HG02798 (cell line): ENCODE results near the gene SUGP2.

Source experiments
- ATAC-seq: cut with Tn5 transposase; IDR thresholded peaks from one replicate; pipeline ENCODE4 v1.9.1; 2021; ENCODE audit warnings: mild to moderate bottlenecking; ENCODE audit not compliant: unreplicated experiment, poor library complexity

The SUGP2 gene

GRCh38 chr19:19033426-19034203, at the start of gene SUGP2, which contains the start of gene ARMC6:
Gene SUGP2 (minus strand): TSS chr19:19033517. CDS start chr19:19031071, 2,446 bp downstream.
Gene ARMC6 (plus strand): TSS chr19:19033603. CDS start chr19:19034210, 607 bp downstream.
- ATAC-seq, result peak; percentile 84

- ATAC-seq, result no peak
These were observed 48.4 kb upstream of the SUGP2 start for GRCh38 chr19:19081642-19082151.

GRCh38 chr19:19079571-19079970, 46.3 kb upstream of the SUGP2 start:
- no peak for ATAC-seq

- no peak for ATAC-seq
These were observed 45.5 kb upstream of the SUGP2 start for GRCh38 chr19:19078801-19079200.

- no peak for ATAC-seq
These were observed 43.8 kb upstream of the SUGP2 start for GRCh38 chr19:19077103-19077502.

- ATAC-seq, result no peak
These were observed 43.2 kb upstream of the SUGP2 start for GRCh38 chr19:19076476-19076875.

GRCh38 chr19:19075126-19075525, 41.8 kb upstream of the SUGP2 start:
- no peak for ATAC-seq

- ATAC-seq, result no peak
These were observed 41.0 kb upstream of the SUGP2 start for GRCh38 chr19:19074196-19074882.

GRCh38 chr19:19071897-19072296, 38.6 kb upstream of the SUGP2 start:
- ATAC-seq, result no peak

- ATAC-seq, result no peak
These were observed 35.6 kb upstream of the SUGP2 start for GRCh38 chr19:19068659-19069654.

- ATAC-seq, result no peak
These were observed 34.2 kb upstream of the SUGP2 start for GRCh38 chr19:19067276-19068072.

- ATAC-seq, result no peak
These were observed 31.8 kb upstream of the SUGP2 start for GRCh38 chr19:19064811-19065745.

GRCh38 chr19:19064098-19064722, 30.9 kb upstream of the SUGP2 start:
- no peak for ATAC-seq

- peak; percentile 96 for ATAC-seq
These were observed 30.1 kb upstream of the SUGP2 start, which contains the start of gene SLC25A42 for GRCh38 chr19:19063183-19064097. Gene SLC25A42 (plus strand): TSS chr19:19063994. CDS start chr19:19096125, 32,131 bp downstream.

GRCh38 chr19:19062454-19063182, 29.3 kb upstream of the SUGP2 start:
- no peak for ATAC-seq

- no peak for ATAC-seq
These were observed 28.2 kb upstream of the SUGP2 start for GRCh38 chr19:19061506-19061905.
